GM18505 (cell line): ENCODE measurements around the gene ERC1.
"Not testable (repeated sequence)": the region's sequence is repeated elsewhere in the genome, so short reads cannot be mapped to it uniquely, and the experiment has no call there.

Experiments
- ATAC-seq: cut with Tn5 transposase; IDR thresholded peaks from one replicate; pipeline ENCODE4 v1.9.1; 2021; ENCODE audit not compliant: unreplicated experiment
- POLR2A ChIP-seq: IDR thresholded peaks from 4 replicates; pipeline ENCODE4 v1.6.1; 2011; ENCODE audit warnings: borderline replicate concordance; ENCODE audit not compliant: insufficient read depth, insufficient read length; ENCODE audit errors: extremely low read depth

The ERC1 gene

DNA sequence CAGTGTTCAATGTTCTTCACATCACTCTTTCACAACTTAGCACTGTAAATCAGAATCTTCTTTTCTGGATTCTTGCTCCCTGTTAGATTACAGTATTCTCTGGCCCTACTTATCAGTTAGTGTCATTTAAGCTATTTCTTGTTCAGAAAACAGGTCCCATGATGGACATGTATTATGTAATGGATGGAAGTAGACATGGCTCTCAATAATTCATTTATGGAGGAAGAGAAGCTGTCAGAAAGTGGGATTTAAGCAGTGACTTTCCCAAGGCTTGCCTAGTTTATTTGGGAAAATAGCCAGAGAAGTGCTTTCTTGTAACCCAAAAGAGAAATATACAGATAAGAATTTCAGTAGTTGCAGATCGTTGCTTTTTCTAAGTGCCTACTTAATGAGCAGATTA, 1.6 kb downstream of the ERC1 start:
- no peak for TF ChIP-seq POLR2A

DNA sequence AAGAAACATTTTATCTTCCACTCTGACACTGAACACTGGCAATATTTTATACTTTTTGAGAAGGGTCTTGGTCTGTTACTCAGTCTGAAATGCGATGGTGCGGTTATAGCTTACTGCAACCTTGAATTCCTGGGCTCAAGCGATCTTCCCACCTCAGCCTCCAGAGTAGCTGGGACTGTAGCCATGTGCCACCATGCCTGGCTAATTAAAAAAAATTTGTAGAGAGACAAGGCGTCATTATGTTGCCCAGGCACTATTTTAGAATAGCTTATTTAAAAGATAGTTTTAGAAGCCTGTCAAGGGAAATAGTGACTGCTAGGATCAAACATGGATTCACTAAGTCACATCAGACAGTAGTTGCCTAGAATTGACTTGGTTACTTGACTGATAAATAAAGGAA, 5.9 kb downstream of the ERC1 start:
- ATAC-seq = no peak
- TF ChIP-seq POLR2A = no peak

More for the DNA sequence above, 1.6 kb downstream of the ERC1 start:
- no peak for ATAC-seq

- TF ChIP-seq POLR2A = no peak
- ATAC-seq = no peak
Observed at GRCh38 chr12:997505-997904, 6.5 kb downstream of the ERC1 start.

DNA sequence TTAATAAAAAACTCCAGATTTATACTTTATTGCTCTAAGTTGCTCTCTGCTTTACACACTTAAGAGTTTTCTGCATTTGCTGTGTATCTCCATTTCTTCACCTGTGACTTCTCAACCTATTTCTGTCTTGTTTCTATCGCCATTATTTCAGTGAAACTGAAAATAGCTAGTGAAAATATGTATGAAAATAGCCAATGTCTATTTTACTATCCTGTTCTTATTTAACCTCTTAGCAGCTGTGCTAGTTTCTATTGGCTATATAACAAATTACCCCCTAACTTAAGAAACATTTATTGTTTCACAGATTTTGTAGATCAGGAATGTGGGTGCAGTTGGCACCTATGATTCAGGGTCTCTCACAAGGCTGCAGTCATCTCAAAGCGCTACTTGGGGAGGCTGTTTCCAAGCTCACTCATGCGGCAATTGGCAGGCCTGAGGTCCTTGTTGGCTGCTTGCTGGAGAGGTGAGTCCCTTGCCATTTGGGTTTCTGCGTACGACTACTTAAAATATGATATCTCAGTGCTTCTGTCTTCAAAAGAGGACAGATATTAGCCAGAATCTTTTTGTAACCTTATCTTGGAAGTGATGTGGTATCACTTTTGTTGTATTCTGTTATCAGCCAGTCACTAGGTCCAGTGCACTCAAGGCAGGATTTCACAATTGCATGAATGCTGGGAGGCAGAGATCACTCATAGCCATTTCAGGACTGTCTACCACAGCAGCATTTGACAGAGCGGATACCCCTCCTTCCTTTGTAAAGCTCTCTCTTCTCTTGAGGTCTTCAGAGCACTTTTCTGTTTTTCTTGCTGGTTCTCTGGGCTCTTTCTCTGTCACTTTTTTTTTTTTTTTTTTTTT, 7.2 kb downstream of the ERC1 start:
- no peak for TF ChIP-seq POLR2A
- ATAC-seq = no peak

GRCh38 chr12:999736-1000135, 8.7 kb downstream of the ERC1 start:
- ATAC-seq = not testable (repeated sequence)

DNA sequence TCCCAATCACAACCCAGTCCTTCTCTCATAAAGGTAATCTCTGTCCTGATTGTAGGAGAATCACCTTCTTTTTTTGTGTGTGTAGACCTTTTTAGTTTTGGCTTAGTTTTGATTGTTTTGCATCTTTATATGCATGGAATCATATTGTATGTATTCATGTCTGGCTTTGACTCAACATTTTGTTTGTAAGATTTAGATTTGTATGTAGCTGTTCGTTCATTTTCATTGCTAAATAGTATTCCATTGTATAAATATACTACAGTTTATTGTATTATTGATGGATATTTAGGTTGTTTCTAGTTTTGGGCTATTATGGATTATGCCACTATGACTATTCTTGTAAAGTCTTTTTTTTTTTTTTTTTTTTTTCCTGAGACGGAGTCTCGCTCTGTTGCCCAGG, 10.5 kb downstream of the ERC1 start:
- no peak for ATAC-seq
- TF ChIP-seq POLR2A = no peak

- ATAC-seq = no peak
- no peak for TF ChIP-seq POLR2A
Observed at GRCh38 chr12:1003600-1004271, 12.7 kb downstream of the ERC1 start.

- no peak for ATAC-seq
- TF ChIP-seq POLR2A = no peak
Observed at GRCh38 chr12:1006255-1006654, 15.2 kb downstream of the ERC1 start.

- no peak for ATAC-seq
- TF ChIP-seq POLR2A = no peak
Observed at GRCh38 chr12:1007276-1007675, 16.3 kb downstream of the ERC1 start.

GRCh38 chr12:1007994-1008393, 17.0 kb downstream of the ERC1 start:
- ATAC-seq = no peak
- TF ChIP-seq POLR2A = no peak

GRCh38 chr12:1011091-1011490, 20.1 kb downstream of the ERC1 start:
- TF ChIP-seq POLR2A = no peak

DNA sequence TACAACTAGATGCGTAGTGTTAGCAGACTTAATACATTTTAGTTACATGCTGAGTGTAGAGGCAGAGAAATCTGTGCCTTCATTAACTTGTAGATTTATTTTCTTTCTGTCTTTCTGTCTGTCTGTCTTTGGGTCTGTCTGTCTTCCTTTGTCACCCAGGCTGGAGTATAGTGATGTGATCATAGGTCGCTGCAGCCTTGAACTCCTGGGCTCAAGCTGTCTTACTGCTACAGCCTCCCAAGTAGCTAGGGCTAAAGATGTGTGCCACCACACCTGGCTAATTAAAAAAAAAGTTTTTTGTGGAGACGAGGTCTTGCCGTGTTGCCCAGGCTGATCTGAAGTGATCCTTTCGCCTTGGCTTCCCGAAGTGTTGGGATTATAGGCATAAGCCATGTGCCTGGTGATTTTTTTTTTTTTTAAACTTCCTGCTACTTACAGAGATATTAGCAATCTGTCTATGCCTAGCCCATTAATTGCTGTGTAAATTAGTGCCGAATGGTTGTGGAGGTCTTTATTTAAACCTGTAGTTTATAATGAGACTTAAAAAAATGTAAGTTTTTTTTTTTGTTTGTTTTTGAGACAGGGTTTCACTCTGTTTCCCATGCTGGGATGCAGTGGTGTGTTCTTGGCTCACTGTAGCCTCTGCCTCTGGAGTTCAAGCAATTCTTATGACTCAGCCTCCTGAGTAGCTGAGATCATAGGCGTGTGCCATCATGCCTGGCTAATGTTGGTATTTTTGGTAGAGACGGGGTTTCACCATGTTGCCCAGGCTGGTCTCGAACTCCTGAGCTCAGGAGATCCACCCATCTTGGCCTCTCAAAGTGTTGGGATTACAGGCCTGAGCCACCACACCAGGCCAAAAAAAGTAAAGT, 22.8 kb downstream of the ERC1 start:
- ATAC-seq = no peak
- no peak for TF ChIP-seq POLR2A

More at GRCh38 chr12:1011091-1011490, 20.1 kb downstream of the ERC1 start:
- no peak for ATAC-seq

- no peak for ATAC-seq
- no peak for TF ChIP-seq POLR2A
Observed at GRCh38 chr12:1019283-1019682, 28.3 kb downstream of the ERC1 start.
